Measurements from ENCODE around the gene ROBO1. TPM values are rescaled to one million over a fixed set of nuclear protein-coding genes. Genes with fewer than 3 reads are reported as not detected.

ROBO1 gene
- total and polyA plus RNA-seq, 2 of the 8 experiments (the other 6 are each of a cell fraction or from before 2014, with no cell fraction given), result 51.4 to 91.0 TPM

DNA sequence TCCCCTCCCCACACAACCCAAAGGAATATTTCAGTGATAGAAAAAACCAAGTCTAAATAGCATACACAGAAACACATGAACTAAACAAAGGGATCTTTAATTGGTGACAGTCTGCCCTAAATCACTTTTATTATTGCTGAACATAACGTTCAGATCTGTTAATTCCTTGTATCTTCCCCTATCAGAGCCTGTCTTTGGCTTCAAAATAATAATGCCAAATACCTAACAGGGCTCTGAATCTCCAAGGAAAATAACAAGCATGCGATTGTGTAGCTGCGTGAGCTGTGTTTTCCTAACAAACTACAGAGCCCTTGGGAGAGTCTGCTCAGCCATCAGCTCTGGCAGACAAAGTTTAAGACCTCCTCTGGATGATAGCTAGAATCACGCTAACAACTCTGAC lies 1010.1 kb downstream of the ROBO1 start (continued):
- TF ChIP-seq, protein P1, sequence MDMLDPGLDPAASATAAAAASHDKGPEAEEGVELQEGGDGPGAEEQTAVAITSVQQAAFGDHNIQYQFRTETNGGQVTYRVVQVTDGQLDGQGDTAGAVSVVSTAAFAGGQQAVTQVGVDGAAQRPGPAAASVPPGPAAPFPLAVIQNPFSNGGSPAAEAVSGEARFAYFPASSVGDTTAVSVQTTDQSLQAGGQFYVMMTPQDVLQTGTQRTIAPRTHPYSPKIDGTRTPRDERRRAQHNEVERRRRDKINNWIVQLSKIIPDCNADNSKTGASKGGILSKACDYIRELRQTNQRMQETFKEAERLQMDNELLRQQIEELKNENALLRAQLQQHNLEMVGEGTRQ (IDR thresholded peaks at IDR 0.05; ENCODE audit: low read length), result no peak
- TF ChIP-seq KDM4A (IDR thresholded peaks at IDR 0.05; ENCODE audit: low read depth, low read length, severe bottlenecking), result no peak
- no peak for TF ChIP-seq SIRT6 (IDR thresholded peaks at IDR 0.05; ENCODE audit: low read length)
- TF ChIP-seq TCF12 (IDR thresholded peaks at IDR 0.05; ENCODE audit: low read depth, low read length), result no peak
- no peak for TF ChIP-seq SP4 (IDR thresholded peaks at IDR 0.05; ENCODE audit: low read length)
- no peak for TF ChIP-seq KDM5A (IDR thresholded peaks at IDR 0.05; ENCODE audit: low read length)
- no peak for TF ChIP-seq RNF2 (IDR thresholded peaks at IDR 0.05; ENCODE audit: borderline replicate concordance, low read depth, low read length, missing control alignments, poor library complexity, severe bottlenecking)
- TF ChIP-seq SRF (IDR thresholded peaks at IDR 0.05; ENCODE audit: low read depth, low read length), result no peak
